GM18517 (cell line): ENCODE results near the gene ATXN1.

Experiments used
- ATAC-seq: cut with Tn5 transposase; IDR thresholded peaks from one replicate; pipeline ENCODE4 v1.9.1; 2021; ENCODE audit warnings: mild to moderate bottlenecking, moderate library complexity; ENCODE audit not compliant: unreplicated experiment

ATXN1 gene

GRCh38 chr6:16683641-16684194, 77.5 kb downstream of the ATXN1 start:
- ATAC-seq, result no peak

GRCh38 chr6:16681260-16681873, 79.9 kb downstream of the ATXN1 start:
- ATAC-seq, result no peak

GRCh38 chr6:16679050-16679449, 82.2 kb downstream of the ATXN1 start:
- ATAC-seq, result no peak

- no peak for ATAC-seq
Observed at GRCh38 chr6:16677458-16677857, 83.8 kb downstream of the ATXN1 start.

GRCh38 chr6:16676978-16677377, 84.3 kb downstream of the ATXN1 start:
- ATAC-seq, result no peak

- ATAC-seq, result no peak
Observed at GRCh38 chr6:16676376-16676775, 84.9 kb downstream of the ATXN1 start.

GRCh38 chr6:16674801-16675392, 86.4 kb downstream of the ATXN1 start:
- no peak for ATAC-seq

GRCh38 chr6:16673011-16673797, 88.1 kb downstream of the ATXN1 start:
- ATAC-seq, result no peak

GRCh38 chr6:16671302-16672289, 89.7 kb downstream of the ATXN1 start:
- ATAC-seq, result no peak

- ATAC-seq, result peak; percentile 39
Observed at GRCh38 chr6:16670617-16671051, 90.6 kb downstream of the ATXN1 start.

GRCh38 chr6:16670183-16670582, 91.1 kb downstream of the ATXN1 start:
- ATAC-seq, result peak; percentile 73

- ATAC-seq, result no peak
Observed at GRCh38 chr6:16669227-16669626, 92.0 kb downstream of the ATXN1 start.

- ATAC-seq, result no peak
Observed at GRCh38 chr6:16667509-16667908, 93.8 kb downstream of the ATXN1 start.

GRCh38 chr6:16665992-16666391, 95.3 kb downstream of the ATXN1 start:
- no peak for ATAC-seq

GRCh38 chr6:16665182-16665581, 96.1 kb downstream of the ATXN1 start:
- no peak for ATAC-seq

GRCh38 chr6:16663901-16664300, 97.4 kb downstream of the ATXN1 start:
- ATAC-seq, result no peak

GRCh38 chr6:16660157-16660497, 101.1 kb downstream of the ATXN1 start:
- peak; percentile 35 for ATAC-seq

- peak; percentile 29 for ATAC-seq
Observed at GRCh38 chr6:16659466-16660156, 101.6 kb downstream of the ATXN1 start.

- no peak for ATAC-seq
Observed at GRCh38 chr6:16658348-16659034, 102.8 kb downstream of the ATXN1 start.
